H1 (cell line): ENCODE measurements around the gene C1orf174. TPM values are rescaled to one million over a fixed set of nuclear protein-coding genes. Genes with fewer than 3 reads are reported as not detected.

ENCODE experiments used
- ASH2L ChIP-seq: fragments of 200-600, 300-600 bp; sonication (generic); IDR thresholded peaks from one replicate; pipeline ENCODE4 v1.7.1; 2017; ENCODE audit warnings: low read length
- BCL11A ChIP-seq, 2 experiments: IDR thresholded peaks; one replicate each; pipeline ENCODE4 v1.6.1; 2011; ENCODE audit warnings: low read depth in 2 of 2, low read length in 2 of 2, mild to moderate bottlenecking in 2 of 2
- CHD1 ChIP-seq: IDR thresholded peaks from 2 replicates; pipeline ENCODE4 v1.6.1; 2012; ENCODE audit warnings: low read depth, low read length, improper control_type of control experiment
- GABPA ChIP-seq: IDR thresholded peaks from 2 replicates; pipeline ENCODE4 v1.6.1; 2011; ENCODE audit warnings: mild to moderate bottlenecking, low read length, moderate library complexity, borderline replicate concordance; ENCODE audit not compliant: insufficient read depth
- POLR2AphosphoS5 ChIP-seq: IDR thresholded peaks from 2 replicates; pipeline ENCODE4 v1.6.1; 2011; ENCODE audit warnings: low read depth, low read length
- POU5F1 ChIP-seq: IDR thresholded peaks from 2 replicates; pipeline ENCODE4 v1.6.1; 2011; ENCODE audit warnings: low read depth, mild to moderate bottlenecking, low read length, moderate library complexity
- RFX5 ChIP-seq: IDR thresholded peaks from 2 replicates; pipeline ENCODE4 v1.6.1; 2011; ENCODE audit warnings: low read depth, low read length, improper control_type of control experiment, borderline replicate concordance
- polyA plus RNA-seq, 7 experiments: library from polyadenylated mRNA; depleted of rRNA in 3 of 7; stranded (reverse) in 5 of 7; unstranded in 2 of 7; fragments of >200 nt in 5 of 7; fragments of 200-250 nt in 2 of 7; gene quantifications; 1 replicate in 5 of 7; 2 replicates in 1 of 7; 4 replicates in 1 of 7; pipeline versions ENCODE4 v1.2.1 to v1.2.3, GENCODE V29; 2011 to 2013; ENCODE audit warnings: missing spikeins in 2 of 7, mixed read lengths in 2 of 7
- total RNA-seq: library from RNA; stranded (reverse); fragmentation: NEBNext Ultra II Directional; extraction: Animal tissue kit (Norgen Biotek cat#: 25700); gene quantifications from 2 replicates; pipeline ENCODE4 v1.2.1, GENCODE V29; 2021
- TF ChIP-seq, protein P1 (sequence below): fragments of 300-600 bp; sonication (generic); IDR thresholded peaks from 2 replicates; pipeline ENCODE4 v1.7.1; 2012; ENCODE audit warnings: low read length, moderate library complexity, mild to moderate bottlenecking, inconsistent platforms; ENCODE audit not compliant: insufficient replicate concordance

Gene C1orf174
- total and polyA plus RNA-seq, 2 of the 8 experiments (the other 6 are each of a cell fraction or from before 2014, with no cell fraction given): 28.4 to 32.4 TPM

DNA sequence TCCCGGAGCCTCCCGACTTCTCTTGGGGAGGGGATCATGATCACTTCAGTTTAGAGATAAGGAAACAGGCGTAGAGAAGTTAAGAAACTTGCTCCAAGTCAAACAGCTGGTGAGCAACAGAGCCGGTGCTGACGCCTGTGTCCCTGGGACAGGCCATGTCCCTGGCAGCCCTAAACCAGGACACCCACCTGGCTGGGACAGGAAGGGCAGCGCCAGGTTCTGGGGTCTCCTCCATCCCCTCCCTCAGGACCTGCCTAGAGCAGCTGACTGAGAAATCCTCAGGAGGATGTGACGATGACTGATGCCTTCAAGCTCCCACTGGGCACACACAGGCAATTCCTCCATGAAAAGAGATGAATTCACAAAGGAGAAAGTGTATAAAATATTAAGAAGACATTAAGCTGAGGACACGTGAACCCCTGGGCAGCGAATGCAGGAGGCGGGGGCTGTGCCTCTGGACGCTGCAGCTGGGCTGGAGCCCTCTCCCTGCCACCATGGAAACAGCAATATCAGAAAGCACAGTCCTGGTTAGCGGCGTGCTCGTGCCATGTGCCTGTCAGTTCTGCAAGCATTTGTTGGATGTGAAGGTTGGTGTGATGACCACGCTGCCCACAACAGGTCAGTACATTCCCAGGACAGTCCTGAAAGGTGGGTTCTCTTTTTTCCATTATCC is 40.1 kb upstream of the C1orf174 start (continued):
- TF ChIP-seq, protein P1, sequence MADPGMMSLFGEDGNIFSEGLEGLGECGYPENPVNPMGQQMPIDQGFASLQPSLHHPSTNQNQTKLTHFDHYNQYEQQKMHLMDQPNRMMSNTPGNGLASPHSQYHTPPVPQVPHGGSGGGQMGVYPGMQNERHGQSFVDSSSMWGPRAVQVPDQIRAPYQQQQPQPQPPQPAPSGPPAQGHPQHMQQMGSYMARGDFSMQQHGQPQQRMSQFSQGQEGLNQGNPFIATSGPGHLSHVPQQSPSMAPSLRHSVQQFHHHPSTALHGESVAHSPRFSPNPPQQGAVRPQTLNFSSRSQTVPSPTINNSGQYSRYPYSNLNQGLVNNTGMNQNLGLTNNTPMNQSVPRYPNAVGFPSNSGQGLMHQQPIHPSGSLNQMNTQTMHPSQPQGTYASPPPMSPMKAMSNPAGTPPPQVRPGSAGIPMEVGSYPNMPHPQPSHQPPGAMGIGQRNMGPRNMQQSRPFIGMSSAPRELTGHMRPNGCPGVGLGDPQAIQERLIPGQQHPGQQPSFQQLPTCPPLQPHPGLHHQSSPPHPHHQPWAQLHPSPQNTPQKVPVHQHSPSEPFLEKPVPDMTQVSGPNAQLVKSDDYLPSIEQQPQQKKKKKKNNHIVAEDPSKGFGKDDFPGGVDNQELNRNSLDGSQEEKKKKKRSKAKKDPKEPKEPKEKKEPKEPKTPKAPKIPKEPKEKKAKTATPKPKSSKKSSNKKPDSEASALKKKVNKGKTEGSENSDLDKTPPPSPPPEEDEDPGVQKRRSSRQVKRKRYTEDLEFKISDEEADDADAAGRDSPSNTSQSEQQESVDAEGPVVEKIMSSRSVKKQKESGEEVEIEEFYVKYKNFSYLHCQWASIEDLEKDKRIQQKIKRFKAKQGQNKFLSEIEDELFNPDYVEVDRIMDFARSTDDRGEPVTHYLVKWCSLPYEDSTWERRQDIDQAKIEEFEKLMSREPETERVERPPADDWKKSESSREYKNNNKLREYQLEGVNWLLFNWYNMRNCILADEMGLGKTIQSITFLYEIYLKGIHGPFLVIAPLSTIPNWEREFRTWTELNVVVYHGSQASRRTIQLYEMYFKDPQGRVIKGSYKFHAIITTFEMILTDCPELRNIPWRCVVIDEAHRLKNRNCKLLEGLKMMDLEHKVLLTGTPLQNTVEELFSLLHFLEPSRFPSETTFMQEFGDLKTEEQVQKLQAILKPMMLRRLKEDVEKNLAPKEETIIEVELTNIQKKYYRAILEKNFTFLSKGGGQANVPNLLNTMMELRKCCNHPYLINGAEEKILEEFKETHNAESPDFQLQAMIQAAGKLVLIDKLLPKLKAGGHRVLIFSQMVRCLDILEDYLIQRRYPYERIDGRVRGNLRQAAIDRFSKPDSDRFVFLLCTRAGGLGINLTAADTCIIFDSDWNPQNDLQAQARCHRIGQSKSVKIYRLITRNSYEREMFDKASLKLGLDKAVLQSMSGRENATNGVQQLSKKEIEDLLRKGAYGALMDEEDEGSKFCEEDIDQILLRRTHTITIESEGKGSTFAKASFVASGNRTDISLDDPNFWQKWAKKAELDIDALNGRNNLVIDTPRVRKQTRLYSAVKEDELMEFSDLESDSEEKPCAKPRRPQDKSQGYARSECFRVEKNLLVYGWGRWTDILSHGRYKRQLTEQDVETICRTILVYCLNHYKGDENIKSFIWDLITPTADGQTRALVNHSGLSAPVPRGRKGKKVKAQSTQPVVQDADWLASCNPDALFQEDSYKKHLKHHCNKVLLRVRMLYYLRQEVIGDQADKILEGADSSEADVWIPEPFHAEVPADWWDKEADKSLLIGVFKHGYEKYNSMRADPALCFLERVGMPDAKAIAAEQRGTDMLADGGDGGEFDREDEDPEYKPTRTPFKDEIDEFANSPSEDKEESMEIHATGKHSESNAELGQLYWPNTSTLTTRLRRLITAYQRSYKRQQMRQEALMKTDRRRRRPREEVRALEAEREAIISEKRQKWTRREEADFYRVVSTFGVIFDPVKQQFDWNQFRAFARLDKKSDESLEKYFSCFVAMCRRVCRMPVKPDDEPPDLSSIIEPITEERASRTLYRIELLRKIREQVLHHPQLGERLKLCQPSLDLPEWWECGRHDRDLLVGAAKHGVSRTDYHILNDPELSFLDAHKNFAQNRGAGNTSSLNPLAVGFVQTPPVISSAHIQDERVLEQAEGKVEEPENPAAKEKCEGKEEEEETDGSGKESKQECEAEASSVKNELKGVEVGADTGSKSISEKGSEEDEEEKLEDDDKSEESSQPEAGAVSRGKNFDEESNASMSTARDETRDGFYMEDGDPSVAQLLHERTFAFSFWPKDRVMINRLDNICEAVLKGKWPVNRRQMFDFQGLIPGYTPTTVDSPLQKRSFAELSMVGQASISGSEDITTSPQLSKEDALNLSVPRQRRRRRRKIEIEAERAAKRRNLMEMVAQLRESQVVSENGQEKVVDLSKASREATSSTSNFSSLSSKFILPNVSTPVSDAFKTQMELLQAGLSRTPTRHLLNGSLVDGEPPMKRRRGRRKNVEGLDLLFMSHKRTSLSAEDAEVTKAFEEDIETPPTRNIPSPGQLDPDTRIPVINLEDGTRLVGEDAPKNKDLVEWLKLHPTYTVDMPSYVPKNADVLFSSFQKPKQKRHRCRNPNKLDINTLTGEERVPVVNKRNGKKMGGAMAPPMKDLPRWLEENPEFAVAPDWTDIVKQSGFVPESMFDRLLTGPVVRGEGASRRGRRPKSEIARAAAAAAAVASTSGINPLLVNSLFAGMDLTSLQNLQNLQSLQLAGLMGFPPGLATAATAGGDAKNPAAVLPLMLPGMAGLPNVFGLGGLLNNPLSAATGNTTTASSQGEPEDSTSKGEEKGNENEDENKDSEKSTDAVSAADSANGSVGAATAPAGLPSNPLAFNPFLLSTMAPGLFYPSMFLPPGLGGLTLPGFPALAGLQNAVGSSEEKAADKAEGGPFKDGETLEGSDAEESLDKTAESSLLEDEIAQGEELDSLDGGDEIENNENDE: no peak
- TF ChIP-seq CHD1: no peak
- TF ChIP-seq POLR2AphosphoS5: no peak
- TF ChIP-seq ASH2L: no peak
- TF ChIP-seq BCL11A (IDR thresholded peaks at IDR 0.05; ENCODE audit: low read depth in 2 of 2, low read length in 2 of 2): no peak
- no peak for TF ChIP-seq GABPA
- no peak for TF ChIP-seq POU5F1
- no peak for TF ChIP-seq RFX5
